HG03196 (cell line): ENCODE results near the gene MCHR1.
"Not testable (repeated sequence)": the region's sequence is repeated elsewhere in the genome, so short reads cannot be mapped to it uniquely, and the experiment has no call there.

Source experiments
- ATAC-seq: cut with Tn5 transposase; IDR thresholded peaks from one replicate; pipeline ENCODE4 v1.9.1; 2021; ENCODE audit not compliant: unreplicated experiment

Gene MCHR1

GRCh38 chr22:40687706-40688105 is 8.4 kb downstream of the MCHR1 start:
- no peak for ATAC-seq

- ATAC-seq: no peak
Measured at GRCh38 chr22:40690370-40690769, 11.1 kb downstream of the MCHR1 start.

GRCh38 chr22:40691532-40691931 is 12.2 kb downstream of the MCHR1 start:
- no peak for ATAC-seq

GRCh38 chr22:40694411-40694810 is 15.1 kb downstream of the MCHR1 start:
- ATAC-seq: no peak

- ATAC-seq: no peak
Measured at GRCh38 chr22:40701274-40701673, 22.0 kb downstream of the MCHR1 start.

- no peak for ATAC-seq
Measured at GRCh38 chr22:40703174-40703573, 23.9 kb downstream of the MCHR1 start.

- no peak for ATAC-seq
Measured at GRCh38 chr22:40703736-40704135, 24.5 kb downstream of the MCHR1 start.

GRCh38 chr22:40705918-40706682 is 26.8 kb downstream of the MCHR1 start:
- ATAC-seq: no peak

GRCh38 chr22:40707154-40707553 is 27.9 kb downstream of the MCHR1 start:
- ATAC-seq: no peak

GRCh38 chr22:40708177-40708576 is 28.9 kb downstream of the MCHR1 start:
- no peak for ATAC-seq

GRCh38 chr22:40709752-40710413 is 30.6 kb downstream of the MCHR1 start:
- ATAC-seq: no peak

GRCh38 chr22:40712311-40712710 is 33.0 kb downstream of the MCHR1 start:
- ATAC-seq: no peak

- ATAC-seq: no peak
Measured at GRCh38 chr22:40714499-40715337, 35.4 kb downstream of the MCHR1 start.

- ATAC-seq: no peak
Measured at GRCh38 chr22:40716116-40716515, 36.8 kb downstream of the MCHR1 start.

GRCh38 chr22:40717657-40718056 is 38.4 kb downstream of the MCHR1 start:
- not testable (repeated sequence) for ATAC-seq

- no peak for ATAC-seq
Measured at GRCh38 chr22:40718250-40719204, 39.2 kb downstream of the MCHR1 start.

GRCh38 chr22:40719599-40719998 is 40.3 kb downstream of the MCHR1 start:
- no peak for ATAC-seq

- not testable (repeated sequence) for ATAC-seq
Measured at GRCh38 chr22:40720156-40720537, 40.9 kb downstream of the MCHR1 start.

- ATAC-seq: no peak
Measured at GRCh38 chr22:40720538-40721256, 41.4 kb downstream of the MCHR1 start.

GRCh38 chr22:40721266-40721665 is 42.0 kb downstream of the MCHR1 start:
- ATAC-seq: no peak
